Epithelial cell of prostate (primary cell): ENCODE data around the gene ZFYVE9.
"Not testable (repeated sequence)": the region's sequence is repeated elsewhere in the genome, so short reads cannot be mapped to it uniquely, and the experiment has no call there.

Experiments
- DNase-seq: peaks from one replicate; pipeline ENCODE4 v3.0.0-alpha.2; 2011; ENCODE audit warnings: low read depth, low spot score
- H3K27ac ChIP-seq: fragments of 450-650 bp; 2 replicates; pipeline ENCODE4 v1.5.1; 2017; ENCODE audit warnings: mild to moderate bottlenecking

The ZFYVE9 gene

GRCh38 chr1:52141513-52142219 is at the start of gene ZFYVE9:
Gene ZFYVE9, plus strand, starts transcription at chr1:52142089. Its CDS starts 91,118 bp downstream, at chr1:52233207.
- peak within 1 kb of the TSS; percentile 95 for H3K27ac ChIP-seq
- no peak for DNase-seq

GRCh38 chr1:52094300-52094699 is 47.6 kb upstream of the ZFYVE9 start:
- H3K27ac ChIP-seq, DNase-seq: not testable (repeated sequence)

- no peak for DNase-seq
- no peak overlapping the region for H3K27ac ChIP-seq
These were observed 45.7 kb upstream of the ZFYVE9 start for GRCh38 chr1:52096216-52096615.

- no peak for DNase-seq
- no peak overlapping the region for H3K27ac ChIP-seq
These were observed 43.6 kb upstream of the ZFYVE9 start for GRCh38 chr1:52098139-52098871.

GRCh38 chr1:52102336-52103013 is 39.4 kb upstream of the ZFYVE9 start:
- no peak overlapping the region for H3K27ac ChIP-seq
- no peak for DNase-seq

- DNase-seq: no peak
- H3K27ac ChIP-seq: no peak overlapping the region
These were observed 30.4 kb upstream of the ZFYVE9 start for GRCh38 chr1:52111492-52111891.

GRCh38 chr1:52112489-52112888 is 29.4 kb upstream of the ZFYVE9 start:
- DNase-seq: no peak
- H3K27ac ChIP-seq: no peak overlapping the region

- no peak for DNase-seq
- H3K27ac ChIP-seq: no peak overlapping the region
These were observed 22.4 kb upstream of the ZFYVE9 start for GRCh38 chr1:52119301-52120079.

- no peak for DNase-seq
- no peak overlapping the region for H3K27ac ChIP-seq
These were observed 19.5 kb upstream of the ZFYVE9 start for GRCh38 chr1:52122384-52122783.

GRCh38 chr1:52123622-52124021 is 18.3 kb upstream of the ZFYVE9 start:
- no peak overlapping the region for H3K27ac ChIP-seq
- no peak for DNase-seq

- no peak overlapping the region for H3K27ac ChIP-seq
These were observed 16.0 kb upstream of the ZFYVE9 start for GRCh38 chr1:52125736-52126359.

GRCh38 chr1:52127181-52128180 is 14.4 kb upstream of the ZFYVE9 start:
- peak; percentile 48 for DNase-seq

More at GRCh38 chr1:52125736-52126359, 16.0 kb upstream of the ZFYVE9 start:
- DNase-seq: no peak

GRCh38 chr1:52139817-52140540 is 1.9 kb upstream of the ZFYVE9 start:
- peak overlapping the region; percentile 95 for H3K27ac ChIP-seq
- DNase-seq: peak; percentile 93

More at GRCh38 chr1:52127181-52128180, 14.4 kb upstream of the ZFYVE9 start:
- peak overlapping the region; percentile 62 for H3K27ac ChIP-seq

GRCh38 chr1:52140633-52141512 is 1.0 kb upstream of the ZFYVE9 start:
- peak overlapping the region; percentile 95 for H3K27ac ChIP-seq

GRCh38 chr1:52142220-52143183 is 613 bp downstream of the ZFYVE9 start:
- DNase-seq: no peak
- peak overlapping the region; percentile 95 for H3K27ac ChIP-seq

More at GRCh38 chr1:52140633-52141512, 1.0 kb upstream of the ZFYVE9 start:
- no peak for DNase-seq

- no peak for DNase-seq
- H3K27ac ChIP-seq: no peak overlapping the region
These were observed 3.2 kb downstream of the ZFYVE9 start for GRCh38 chr1:52145137-52145536.
